Activated CD4-positive, alpha-beta T cell treated with anti-CD3 and anti-CD28 coated beads for 48 hours (primary cell): ENCODE measurements around the gene TOP2B.

Source experiments
- DNase-seq: peaks from one replicate; pipeline ENCODE4 v3.0.0-alpha.2; 2020

TOP2B gene

DNA sequence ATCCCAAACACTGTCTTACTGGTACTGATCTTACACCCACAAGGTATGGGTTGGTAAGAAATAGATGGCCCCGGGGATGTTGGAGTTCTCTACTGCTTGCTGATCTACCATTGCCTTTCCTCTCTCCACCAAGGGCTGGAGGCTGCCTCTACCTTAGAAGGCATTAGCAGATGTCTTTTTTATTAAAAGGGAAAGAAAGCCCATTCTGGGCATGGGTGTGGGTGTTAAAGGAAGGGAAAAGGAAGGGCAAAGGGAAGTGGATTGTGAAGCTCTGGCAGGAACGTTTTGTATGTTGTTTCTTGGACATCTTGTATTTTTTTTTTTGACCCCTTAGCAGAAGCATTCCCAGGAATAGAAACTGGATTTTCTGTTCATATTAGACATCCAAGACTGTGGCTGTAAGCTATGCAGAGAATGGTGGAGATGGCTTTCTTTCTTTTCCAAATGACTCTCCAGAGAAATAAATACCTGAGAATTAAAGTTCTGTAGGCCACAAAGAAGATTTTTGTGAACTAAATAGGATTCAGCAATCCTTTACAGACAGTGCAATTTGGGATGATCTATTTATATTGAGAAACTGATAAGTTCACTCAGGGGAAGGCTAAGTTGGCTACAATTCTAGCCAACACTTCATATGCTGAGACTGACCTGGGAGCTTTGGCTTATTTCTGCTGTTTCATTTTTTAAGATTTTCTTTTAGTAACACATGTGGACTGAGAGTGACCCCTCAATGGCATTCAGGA is 108.8 kb downstream of the TOP2B start:
- no peak for DNase-seq

- DNase-seq: no peak
Observed at GRCh38 chr3:25554376-25554775, 110.3 kb downstream of the TOP2B start.

- DNase-seq: no peak
Observed at GRCh38 chr3:25552251-25552650, 112.5 kb downstream of the TOP2B start.

DNA sequence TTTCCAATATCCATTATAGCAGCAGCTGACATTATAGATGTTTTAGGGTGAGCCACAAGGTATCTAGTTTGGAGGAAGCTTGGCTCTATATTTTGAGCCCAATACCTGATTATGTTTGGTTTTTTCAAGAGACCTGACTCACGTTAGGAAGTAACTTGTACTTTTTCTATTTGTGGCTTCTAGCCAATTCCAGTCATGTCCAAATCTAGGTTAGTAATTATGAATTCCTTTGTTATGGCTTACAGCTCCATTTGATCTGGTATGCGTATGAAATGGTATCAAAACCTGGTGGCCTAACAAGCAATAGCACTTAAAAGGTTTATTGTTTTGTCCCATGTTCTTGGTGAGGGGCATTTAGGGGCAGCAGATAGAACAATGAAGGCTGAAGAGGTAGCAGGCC is 115.9 kb downstream of the TOP2B start:
- no peak for DNase-seq

DNA sequence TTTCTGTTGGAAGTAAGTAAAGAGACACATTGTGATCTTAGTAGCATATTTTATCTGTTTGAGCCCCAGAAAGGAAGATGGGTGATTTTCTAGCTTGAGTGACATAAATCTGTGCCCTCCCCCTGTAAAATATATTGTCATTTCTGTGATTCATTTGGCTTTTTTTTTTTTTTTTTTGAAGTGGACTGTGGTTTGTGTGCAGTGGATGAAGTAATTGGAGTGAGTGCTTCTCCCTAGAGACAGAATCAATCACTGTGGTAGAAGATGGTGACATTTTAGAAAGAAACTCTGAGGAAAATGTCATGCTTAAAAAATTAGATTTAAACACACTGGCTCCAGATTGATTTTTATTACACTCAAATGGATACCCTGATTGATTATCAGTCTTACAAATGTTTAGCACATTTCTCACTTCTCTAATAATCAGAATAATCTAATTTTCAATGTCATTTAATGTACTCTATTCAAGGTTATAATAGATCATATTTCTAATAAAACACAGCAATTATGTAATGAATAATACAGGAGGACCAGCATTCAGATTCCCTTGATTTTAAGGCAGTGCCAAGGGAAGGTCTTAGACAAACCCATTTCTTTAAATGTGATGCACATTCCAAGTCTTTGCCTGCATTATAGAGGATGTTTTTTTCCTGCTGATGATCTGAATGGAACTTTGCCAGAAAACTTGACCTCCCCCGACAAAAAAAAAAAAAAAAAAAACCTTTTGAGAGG is 116.6 kb downstream of the TOP2B start:
- DNase-seq: no peak
